WTC11 (cell line): Measurements from ENCODE around the gene ACKR3. TPM values are rescaled to one million over a fixed set of nuclear protein-coding genes. Genes with fewer than 3 reads are reported as not detected.

ENCODE experiments used
- ATAC-seq: fragments of 200-7000 bp; cut with Tn5 transposase; 2 replicates; pipeline ENCODE4 v1.10.0; 2021; ENCODE audit warnings: mild to moderate bottlenecking, moderate library complexity
- CTCF ChIA-PET: fragments of 300-600 bp; sonication (Branson Sonifier 250); formaldehyde crosslinking; loops from one replicate; lab custom pipeline; 2021; ENCODE audit warnings: antibody characterized with exemption; lab: Charles Lee
- POLR2A ChIA-PET: fragments of 350-600 bp; sonication (Branson Sonifier 250); formaldehyde crosslinking; loops from one replicate; lab custom pipeline; 2021; ENCODE audit warnings: antibody characterized with exemption; lab: Charles Lee
- DNase-seq: peaks from one replicate; pipeline ENCODE4 v3.0.0; 2021; ENCODE audit warnings: low spot score
- H3K27ac Mint-ChIP-seq: 2 replicates; pipeline ENCODE4 v1.8.0; 2021; ENCODE audit warnings: mixed read lengths
- H3K27me3 Mint-ChIP-seq: 2 replicates; pipeline ENCODE4 v1.8.0; 2021; ENCODE audit warnings: low read depth, mild to moderate bottlenecking, moderate library complexity, mixed read lengths
- H3K36me3 Mint-ChIP-seq: 2 replicates; pipeline ENCODE4 v1.8.0; 2021; ENCODE audit warnings: mixed read lengths
- H3K4me1 Mint-ChIP-seq: 2 replicates; pipeline ENCODE4 v1.8.0; 2022; ENCODE audit warnings: mixed read lengths
- H3K4me3 Mint-ChIP-seq: 2 replicates; pipeline ENCODE4 v1.8.0; 2021; ENCODE audit warnings: mild to moderate bottlenecking, moderate library complexity, mixed read lengths
- H3K9me3 Mint-ChIP-seq: 2 replicates; pipeline ENCODE4 v1.8.0; 2021; ENCODE audit warnings: mixed read lengths
- GABPB1 ChIP-seq: sonication (generic); formaldehyde crosslinking; IDR thresholded peaks from 2 replicates; pipeline ENCODE4 v1.8.1; 2023; ENCODE audit warnings: mild to moderate bottlenecking, missing genetic modification reagents
- MYBL2 ChIP-seq: sonication (generic); formaldehyde crosslinking; IDR thresholded peaks from 2 replicates; pipeline ENCODE4 v1.8.1; 2023; ENCODE audit warnings: mild to moderate bottlenecking, moderate library complexity, missing genetic modification reagents
- NFE2L1 ChIP-seq: sonication (generic); formaldehyde crosslinking; IDR thresholded peaks from 2 replicates; pipeline ENCODE4 v1.8.1; 2023; ENCODE audit warnings: missing genetic modification reagents
- RORB ChIP-seq: fragments of 250-450 bp; sonication (Bioruptor Pico); IDR thresholded peaks from 2 replicates; pipeline ENCODE4 v1.9.0; 2021; ENCODE audit warnings: mild to moderate bottlenecking
- SOX15 ChIP-seq: fragments of 250-450 bp; sonication (Bioruptor Pico); IDR thresholded peaks from 2 replicates; pipeline ENCODE4 v1.9.0; 2021; ENCODE audit warnings: mild to moderate bottlenecking
- TEAD1 ChIP-seq: sonication (generic); formaldehyde crosslinking; IDR thresholded peaks from 2 replicates; pipeline ENCODE4 v1.8.0; 2022; ENCODE audit warnings: mild to moderate bottlenecking, missing genetic modification reagents
- USF1 ChIP-seq: sonication (generic); formaldehyde crosslinking; IDR thresholded peaks from 2 replicates; pipeline ENCODE4 v1.8.0; 2022; ENCODE audit warnings: mild to moderate bottlenecking, missing genetic modification reagents
- USF2 ChIP-seq: sonication (generic); formaldehyde crosslinking; IDR thresholded peaks from 2 replicates; pipeline ENCODE4 v1.8.1; 2023; ENCODE audit warnings: mild to moderate bottlenecking, missing genetic modification reagents, moderate library complexity
- ZBTB21 ChIP-seq: sonication (generic); formaldehyde crosslinking; IDR thresholded peaks from 2 replicates; pipeline ENCODE4 v1.8.1; 2023; ENCODE audit warnings: mild to moderate bottlenecking, missing genetic modification reagents, borderline replicate concordance
- ZMAT4 ChIP-seq: fragments of 250-450 bp; sonication (Bioruptor Pico); IDR thresholded peaks from 2 replicates; pipeline ENCODE4 v1.9.0; 2021; ENCODE audit warnings: mild to moderate bottlenecking
- ZNF121 ChIP-seq: sonication (generic); formaldehyde crosslinking; IDR thresholded peaks from 2 replicates; pipeline ENCODE4 v1.8.0; 2023; ENCODE audit warnings: missing genetic modification reagents
- ZNF138 ChIP-seq: sonication (generic); formaldehyde crosslinking; conservative IDR thresholded peaks from 2 replicates; pipeline ENCODE4 v1.8.1; 2022; ENCODE audit warnings: mild to moderate bottlenecking, moderate library complexity, missing genetic modification reagents
- ZNF219 ChIP-seq: sonication (generic); formaldehyde crosslinking; IDR thresholded peaks from 2 replicates; pipeline ENCODE4 v1.8.0; 2023; ENCODE audit warnings: missing genetic modification reagents, mild to moderate bottlenecking, borderline replicate concordance
- ZNF263 ChIP-seq: sonication (generic); formaldehyde crosslinking; IDR thresholded peaks from 2 replicates; pipeline ENCODE4 v1.8.1; 2022; ENCODE audit warnings: low read depth, mild to moderate bottlenecking, moderate library complexity, missing genetic modification reagents
- ZNF416 ChIP-seq: fragments of 250-450 bp; sonication (Bioruptor Pico); IDR thresholded peaks from 2 replicates; pipeline ENCODE4 v1.9.0; 2021; ENCODE audit warnings: mild to moderate bottlenecking, inconsistent platforms
- ZNF512 ChIP-seq: sonication (generic); formaldehyde crosslinking; IDR thresholded peaks from 2 replicates; pipeline ENCODE4 v1.8.1; 2022; ENCODE audit warnings: missing genetic modification reagents, borderline replicate concordance
- total RNA-seq: library from RNA; stranded (reverse); gene quantifications from 3 replicates; pipeline ENCODE4 v1.2.3, GENCODE V29; 2021
- TF ChIP-seq, protein P1 (sequence below): sonication (generic); formaldehyde crosslinking; IDR thresholded peaks from 2 replicates; pipeline ENCODE4 v1.8.1; 2023; ENCODE audit warnings: mild to moderate bottlenecking, missing genetic modification reagents, moderate library complexity
- TF ChIP-seq, protein P2 (sequence below): fragments of 250-450 bp; sonication (Bioruptor Pico); IDR thresholded peaks from 2 replicates; pipeline ENCODE4 v1.8.0; 2021; ENCODE audit warnings: mild to moderate bottlenecking
- TF ChIP-seq, protein P3 (sequence below): sonication (generic); formaldehyde crosslinking; IDR thresholded peaks from 2 replicates; pipeline ENCODE4 v1.8.0; 2023; ENCODE audit warnings: missing genetic modification reagents
- TF ChIP-seq, protein P4 (sequence below): sonication (generic); formaldehyde crosslinking; IDR thresholded peaks from 2 replicates; pipeline ENCODE4 v1.8.1; 2023; ENCODE audit warnings: mild to moderate bottlenecking, missing genetic modification reagents, borderline replicate concordance

The ACKR3 gene
- total RNA-seq, 1 experiment from 2014 or later, result 1.3 TPM

DNA sequence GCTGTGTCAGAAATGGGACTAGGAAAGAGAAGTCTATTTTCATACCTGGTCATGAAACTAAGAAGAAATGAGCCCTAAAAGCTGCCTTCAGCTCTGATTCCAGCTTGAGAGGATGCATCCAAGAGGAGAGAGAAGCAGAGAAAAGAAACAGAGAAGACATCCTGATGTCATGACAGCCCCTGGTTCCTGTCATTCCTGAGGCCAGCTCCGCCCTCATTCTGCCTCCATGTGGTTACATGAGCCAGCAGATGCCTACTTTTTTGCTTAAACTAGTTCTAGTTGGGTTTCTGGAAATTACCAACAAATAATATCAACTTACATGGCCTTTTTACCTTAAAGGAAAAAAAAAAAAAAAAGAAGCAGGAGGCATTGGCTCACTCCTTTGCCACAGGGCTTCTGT is 14.1 kb upstream of the ACKR3 start (continued):
- TF ChIP-seq USF1, result no peak
- no peak for TF ChIP-seq TEAD1 (CRISPR knock-in tag)
- no peak for TF ChIP-seq ZNF416 (CRISPR knock-in tag)
- TF ChIP-seq, protein P1, sequence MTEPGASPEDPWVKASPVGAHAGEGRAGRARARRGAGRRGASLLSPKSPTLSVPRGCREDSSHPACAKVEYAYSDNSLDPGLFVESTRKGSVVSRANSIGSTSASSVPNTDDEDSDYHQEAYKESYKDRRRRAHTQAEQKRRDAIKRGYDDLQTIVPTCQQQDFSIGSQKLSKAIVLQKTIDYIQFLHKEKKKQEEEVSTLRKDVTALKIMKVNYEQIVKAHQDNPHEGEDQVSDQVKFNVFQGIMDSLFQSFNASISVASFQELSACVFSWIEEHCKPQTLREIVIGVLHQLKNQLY (CRISPR knock-in tag), result no peak
- TF ChIP-seq, protein P2, sequence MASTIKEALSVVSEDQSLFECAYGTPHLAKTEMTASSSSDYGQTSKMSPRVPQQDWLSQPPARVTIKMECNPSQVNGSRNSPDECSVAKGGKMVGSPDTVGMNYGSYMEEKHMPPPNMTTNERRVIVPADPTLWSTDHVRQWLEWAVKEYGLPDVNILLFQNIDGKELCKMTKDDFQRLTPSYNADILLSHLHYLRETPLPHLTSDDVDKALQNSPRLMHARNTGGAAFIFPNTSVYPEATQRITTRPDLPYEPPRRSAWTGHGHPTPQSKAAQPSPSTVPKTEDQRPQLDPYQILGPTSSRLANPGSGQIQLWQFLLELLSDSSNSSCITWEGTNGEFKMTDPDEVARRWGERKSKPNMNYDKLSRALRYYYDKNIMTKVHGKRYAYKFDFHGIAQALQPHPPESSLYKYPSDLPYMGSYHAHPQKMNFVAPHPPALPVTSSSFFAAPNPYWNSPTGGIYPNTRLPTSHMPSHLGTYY (CRISPR knock-in tag), result no peak
- TF ChIP-seq ZBTB21 (CRISPR knock-in tag), result no peak
- no peak for TF ChIP-seq ZNF512 (CRISPR knock-in tag)

- Mint-ChIP-seq H3K4me1 (peaks cover 3% of the 10 kb centered on the region), H3K4me3 (no peak overlapping the region), H3K27me3 (no peaks in the 10 kb centered on the region), H3K36me3 (no peaks in the 10 kb centered on the region; the same call in 1 of the 2 replicates), H3K27ac (no peak overlapping the region), H3K9me3 (peaks cover 10% of the 10 kb centered on the region)
- ChIA-PET POLR2A (no interaction called here), CTCF (interaction anchor here (1.3 to 1.9 kb wide), 2 partner anchors 12 to 45 kb away, joined by 6 to 7 read pairs; partner anchors contain the start of gene ACKR3)
- TF ChIP-seq ZMAT4 (CRISPR knock-in tag) (no peak), ZNF138 (CRISPR knock-in tag) (no peak), SOX15 (CRISPR knock-in tag) (no peak), TEAD1 (CRISPR knock-in tag) (no peak), RORB (CRISPR knock-in tag) (no peak), MYBL2 (CRISPR knock-in tag) (no peak), USF2 (CRISPR knock-in tag) (no peak), ZNF121 (no peak), ZNF263 (CRISPR knock-in tag) (no peak), NFE2L1 (CRISPR knock-in tag) (no peak), GABPB1 (CRISPR knock-in tag) (no peak), ZNF219 (no peak)
- TF ChIP-seq, protein P3, sequence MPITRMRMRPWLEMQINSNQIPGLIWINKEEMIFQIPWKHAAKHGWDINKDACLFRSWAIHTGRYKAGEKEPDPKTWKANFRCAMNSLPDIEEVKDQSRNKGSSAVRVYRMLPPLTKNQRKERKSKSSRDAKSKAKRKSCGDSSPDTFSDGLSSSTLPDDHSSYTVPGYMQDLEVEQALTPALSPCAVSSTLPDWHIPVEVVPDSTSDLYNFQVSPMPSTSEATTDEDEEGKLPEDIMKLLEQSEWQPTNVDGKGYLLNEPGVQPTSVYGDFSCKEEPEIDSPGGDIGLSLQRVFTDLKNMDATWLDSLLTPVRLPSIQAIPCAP (CRISPR knock-in tag), result no peak
- TF ChIP-seq, protein P4, sequence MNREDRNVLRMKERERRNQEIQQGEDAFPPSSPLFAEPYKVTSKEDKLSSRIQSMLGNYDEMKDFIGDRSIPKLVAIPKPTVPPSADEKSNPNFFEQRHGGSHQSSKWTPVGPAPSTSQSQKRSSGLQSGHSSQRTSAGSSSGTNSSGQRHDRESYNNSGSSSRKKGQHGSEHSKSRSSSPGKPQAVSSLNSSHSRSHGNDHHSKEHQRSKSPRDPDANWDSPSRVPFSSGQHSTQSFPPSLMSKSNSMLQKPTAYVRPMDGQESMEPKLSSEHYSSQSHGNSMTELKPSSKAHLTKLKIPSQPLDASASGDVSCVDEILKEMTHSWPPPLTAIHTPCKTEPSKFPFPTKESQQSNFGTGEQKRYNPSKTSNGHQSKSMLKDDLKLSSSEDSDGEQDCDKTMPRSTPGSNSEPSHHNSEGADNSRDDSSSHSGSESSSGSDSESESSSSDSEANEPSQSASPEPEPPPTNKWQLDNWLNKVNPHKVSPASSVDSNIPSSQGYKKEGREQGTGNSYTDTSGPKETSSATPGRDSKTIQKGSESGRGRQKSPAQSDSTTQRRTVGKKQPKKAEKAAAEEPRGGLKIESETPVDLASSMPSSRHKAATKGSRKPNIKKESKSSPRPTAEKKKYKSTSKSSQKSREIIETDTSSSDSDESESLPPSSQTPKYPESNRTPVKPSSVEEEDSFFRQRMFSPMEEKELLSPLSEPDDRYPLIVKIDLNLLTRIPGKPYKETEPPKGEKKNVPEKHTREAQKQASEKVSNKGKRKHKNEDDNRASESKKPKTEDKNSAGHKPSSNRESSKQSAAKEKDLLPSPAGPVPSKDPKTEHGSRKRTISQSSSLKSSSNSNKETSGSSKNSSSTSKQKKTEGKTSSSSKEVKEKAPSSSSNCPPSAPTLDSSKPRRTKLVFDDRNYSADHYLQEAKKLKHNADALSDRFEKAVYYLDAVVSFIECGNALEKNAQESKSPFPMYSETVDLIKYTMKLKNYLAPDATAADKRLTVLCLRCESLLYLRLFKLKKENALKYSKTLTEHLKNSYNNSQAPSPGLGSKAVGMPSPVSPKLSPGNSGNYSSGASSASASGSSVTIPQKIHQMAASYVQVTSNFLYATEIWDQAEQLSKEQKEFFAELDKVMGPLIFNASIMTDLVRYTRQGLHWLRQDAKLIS (CRISPR knock-in tag), result no peak
- DNase-seq, result no peak
- ATAC-seq, result no peak
Measured at GRCh38 chr2:236557306-236558030, 12.2 kb upstream of the ACKR3 start.
